BJ (cell line): Measurements from ENCODE around the gene MPEG1. TPM values are rescaled to one million over a fixed set of nuclear protein-coding genes. Genes with fewer than 3 reads are reported as not detected.

Source experiments
- CTCF ChIA-PET: fragments of 350-600 bp; formaldehyde crosslinking; extraction: SDS; loops from one replicate; lab custom pipeline; 2021; ENCODE audit warnings: antibody characterized with exemption, inconsistent platforms; lab: Yijun Ruan, JAX
- POLR2A ChIA-PET: fragments of 300-600 bp; sonication (Branson Sonifier 250); formaldehyde crosslinking; extraction: SDS; loops from one replicate; lab custom pipeline; 2021; ENCODE audit warnings: antibody characterized with exemption; lab: Charles Lee
- DNase-seq: peaks from one replicate; pipeline ENCODE4 v3.0.0-alpha.2; 2011; ENCODE audit warnings: low read depth
- H3K27me3 ChIP-seq: 2 replicates; pipeline ENCODE4 v1.6.0; 2011; ENCODE audit warnings: low read length; ENCODE audit not compliant: control insufficient read depth, insufficient read depth
- H3K36me3 ChIP-seq: 2 replicates; pipeline ENCODE4 v1.5.1; 2011; ENCODE audit warnings: low read length; ENCODE audit not compliant: control insufficient read depth, insufficient read depth
- H3K4me3 ChIP-seq: 2 replicates; pipeline ENCODE4 v1.5.1; 2011; ENCODE audit warnings: low read depth, mild to moderate bottlenecking, control low read depth, low read length
- CTCF ChIP-seq: IDR thresholded peaks from 2 replicates; pipeline ENCODE4 v1.5.1; 2011; ENCODE audit warnings: low read depth, mild to moderate bottlenecking, control low read depth, inconsistent platforms, low read length, moderate library complexity; ENCODE audit not compliant: insufficient read depth
- polyA plus RNA-seq: library from polyadenylated mRNA; depleted of rRNA; stranded (reverse); fragments of >200 nt; gene quantifications from 2 replicates; pipeline ENCODE4 v1.2.3, GENCODE V29; 2011

MPEG1 gene
- polyA plus RNA-seq, 1 experiment = not detected

- no peak for TF ChIP-seq CTCF
- no peaks in the 10 kb centered on the region; the same call in 1 of the 2 replicates for H3K27me3 ChIP-seq
- POLR2A ChIA-PET = no interaction called here
- no peaks in the 10 kb centered on the region for H3K36me3 ChIP-seq
- CTCF ChIA-PET = interaction anchor here (0.6 to 14.0 kb wide), 2 partner anchors 9 to 15 kb away, joined by 3 to 160 read pairs; partner anchors contain the start of gene DTX4
- no peak for DNase-seq
- H3K4me3 ChIP-seq = no peak overlapping the region
Measured at GRCh38 chr11:59182457-59183151, 30.1 kb downstream of the MPEG1 start.

GRCh38 chr11:59181746-59182456, 30.8 kb downstream of the MPEG1 start:
- Histone ChIP-seq H3K36me3 (no peaks in the 10 kb centered on the region), H3K27me3 (no peaks in the 10 kb centered on the region), H3K4me3 (no peak overlapping the region)
- ChIA-PET POLR2A (no interaction called here), CTCF (interaction anchor here (0.6 to 14.0 kb wide), 3 partner anchors 8 to 25 kb away, joined by 3 to 160 read pairs (median 4); partner anchors contain the start of gene DTX4)
- DNase-seq = no peak
- TF ChIP-seq CTCF = no peak

- no peaks in the 10 kb centered on the region for H3K36me3 ChIP-seq
- CTCF ChIA-PET = interaction anchor here (0.9 to 1.4 kb wide), 3 partner anchors 17 to 22 kb away, joined by 3 to 4 read pairs (median 3); no protein-coding TSS in a partner anchor
Measured at GRCh38 chr11:59180907-59181306, 31.8 kb downstream of the MPEG1 start.

GRCh38 chr11:59180168-59180776, 32.5 kb downstream of the MPEG1 start:
- ChIA-PET CTCF (interaction anchor here (0.8 to 11.6 kb wide), 4 partner anchors 8 to 24 kb away, joined by 3 to 202 read pairs (median 4); partner anchors contain the start of gene DTX4), POLR2A (no interaction called here)

More at GRCh38 chr11:59180907-59181306, 31.8 kb downstream of the MPEG1 start:
- Histone ChIP-seq H3K4me3 (no peak overlapping the region), H3K27me3 (no peaks in the 10 kb centered on the region)
- no peak for TF ChIP-seq CTCF
- POLR2A ChIA-PET = no interaction called here
- DNase-seq = no peak

More at GRCh38 chr11:59180168-59180776, 32.5 kb downstream of the MPEG1 start:
- H3K36me3 ChIP-seq = no peaks in the 10 kb centered on the region
- DNase-seq = no peak
- TF ChIP-seq CTCF = no peak
- H3K4me3 ChIP-seq = no peak overlapping the region
- H3K27me3 ChIP-seq = no peaks in the 10 kb centered on the region
